GM21786 (cell line): ENCODE results near the gene POLR2A.
"Not testable (repeated sequence)": the region's sequence is repeated elsewhere in the genome, so short reads cannot be mapped to it uniquely, and the experiment has no call there.

ENCODE experiments used
- ATAC-seq: cut with Tn5 transposase; IDR thresholded peaks from one replicate; pipeline ENCODE4 v1.9.1; 2021; ENCODE audit not compliant: unreplicated experiment

The POLR2A gene

GRCh38 chr17:7460850-7461660 is 23.1 kb upstream of the POLR2A start:
- ATAC-seq, result no peak

- ATAC-seq, result no peak
Observed at GRCh38 chr17:7462474-7463371, 21.4 kb upstream of the POLR2A start.

- no peak for ATAC-seq
Observed at GRCh38 chr17:7463372-7463846, 20.8 kb upstream of the POLR2A start.

- no peak for ATAC-seq
Observed at GRCh38 chr17:7464081-7464480, 20.1 kb upstream of the POLR2A start.

GRCh38 chr17:7465597-7466275 is 18.4 kb upstream of the POLR2A start:
- ATAC-seq, result no peak

GRCh38 chr17:7466318-7466638 is 17.9 kb upstream of the POLR2A start:
- ATAC-seq, result no peak

- no peak for ATAC-seq
Observed at GRCh38 chr17:7466639-7467341, 17.4 kb upstream of the POLR2A start.

- ATAC-seq, result no peak
Observed at GRCh38 chr17:7467498-7467897, 16.7 kb upstream of the POLR2A start.

- no peak for ATAC-seq
Observed at GRCh38 chr17:7468290-7468689, 15.9 kb upstream of the POLR2A start.

GRCh38 chr17:7468804-7469389 is 15.3 kb upstream of the POLR2A start:
- no peak for ATAC-seq

- ATAC-seq, result not testable (repeated sequence)
Observed at GRCh38 chr17:7469843-7470242, 14.3 kb upstream of the POLR2A start.

GRCh38 chr17:7470457-7470973 is 13.7 kb upstream of the POLR2A start:
- ATAC-seq, result not testable (repeated sequence)

- ATAC-seq, result no peak
Observed at GRCh38 chr17:7471729-7472128, 12.4 kb upstream of the POLR2A start.

GRCh38 chr17:7474767-7475166 is 9.4 kb upstream of the POLR2A start:
- not testable (repeated sequence) for ATAC-seq

GRCh38 chr17:7475764-7476422 is 8.3 kb upstream of the POLR2A start:
- no peak for ATAC-seq

- no peak for ATAC-seq
Observed at GRCh38 chr17:7476494-7476893, 7.7 kb upstream of the POLR2A start.

GRCh38 chr17:7476951-7477350 is 7.2 kb upstream of the POLR2A start:
- ATAC-seq, result no peak

GRCh38 chr17:7477392-7478275 is 6.5 kb upstream of the POLR2A start:
- no peak for ATAC-seq
